GM06990 (cell line): ENCODE measurements around the gene ANKMY2.

Experiments
- DNase-seq: peaks from one replicate; pipeline ENCODE4 v3.0.0-alpha.2; 2011; ENCODE audit not compliant: insufficient read length; ENCODE audit errors: extremely low read depth
- H3K27me3 ChIP-seq: replicated peaks from 2 replicates; pipeline ENCODE4 v1.6.0; 2011; ENCODE audit warnings: low read length; ENCODE audit not compliant: control insufficient read depth, insufficient read depth
- H3K36me3 ChIP-seq: 2 replicates; pipeline ENCODE4 v1.5.1; 2011; ENCODE audit warnings: low read length; ENCODE audit not compliant: control insufficient read depth, insufficient read depth
- H3K4me3 ChIP-seq: replicated peaks from 2 replicates; pipeline ENCODE4 v1.5.1; 2011; ENCODE audit warnings: low read depth, mild to moderate bottlenecking, control low read depth, low read length
- CTCF ChIP-seq: IDR thresholded peaks from 2 replicates; pipeline ENCODE4 v1.5.1; 2011; ENCODE audit warnings: low read length, control low read depth, mild to moderate bottlenecking, inconsistent platforms; ENCODE audit not compliant: insufficient read depth, poor library complexity, severe bottlenecking

ANKMY2 gene

GRCh38 chr7:16564023-16564380, 81.6 kb downstream of the ANKMY2 start:
- Histone ChIP-seq H3K36me3 (no peaks in the 10 kb centered on the region), H3K27me3 (no peaks in the 10 kb centered on the region), H3K4me3 (no peak overlapping the region)
- no peak for TF ChIP-seq CTCF
- no peak for DNase-seq

GRCh38 chr7:16563281-16564022, 82.1 kb downstream of the ANKMY2 start:
- Histone ChIP-seq H3K36me3 (no peaks in the 10 kb centered on the region), H3K27me3 (no peaks in the 10 kb centered on the region), H3K4me3 (no peak overlapping the region)
- no peak for TF ChIP-seq CTCF
- no peak for DNase-seq

- Histone ChIP-seq H3K27me3 (no peaks in the 10 kb centered on the region), H3K36me3 (no peaks in the 10 kb centered on the region), H3K4me3 (no peak overlapping the region)
- no peak for DNase-seq
- TF ChIP-seq CTCF: no peak
These were observed 82.9 kb downstream of the ANKMY2 start for GRCh38 chr7:16562456-16563220.

- Histone ChIP-seq H3K4me3 (no peak overlapping the region), H3K36me3 (no peaks in the 10 kb centered on the region), H3K27me3 (no peaks in the 10 kb centered on the region)
- TF ChIP-seq CTCF: no peak
- no peak for DNase-seq
These were observed 83.6 kb downstream of the ANKMY2 start for GRCh38 chr7:16561943-16562342.

GRCh38 chr7:16559497-16560179, 85.9 kb downstream of the ANKMY2 start:
- Histone ChIP-seq H3K4me3 (no peak overlapping the region), H3K36me3 (no peaks in the 10 kb centered on the region), H3K27me3 (no peaks in the 10 kb centered on the region)
- DNase-seq: no peak
- no peak for TF ChIP-seq CTCF
